ENCODE data around the gene AKIRIN2.

AKIRIN2 gene

GRCh38 chr6:87701676-87702588 lies at the start of gene AKIRIN2:
TSS of gene AKIRIN2 (minus strand) at chr6:87702233. CDS start at chr6:87701684, 549 bp downstream.
- peak; percentile 91 to 95 (median 93) for DNase-seq (ENCODE audit: low read depth in 3 of 3)

- DNase-seq (ENCODE audit: low read depth in 3 of 3): no peak
Measured at GRCh38 chr6:87747646-87748045, 45.6 kb upstream of the AKIRIN2 start.

- DNase-seq (ENCODE audit: low read depth in 3 of 3): no peak
Measured at GRCh38 chr6:87745966-87746721, 44.1 kb upstream of the AKIRIN2 start.

GRCh38 chr6:87743454-87743853 lies 41.4 kb upstream of the AKIRIN2 start:
- no peak for DNase-seq (ENCODE audit: low read depth in 3 of 3)

- DNase-seq (ENCODE audit: low read depth in 3 of 3): peak; percentile 28 to 58 (median 42)
Measured at GRCh38 chr6:87742106-87742505, 40.1 kb upstream of the AKIRIN2 start.

- no peak for DNase-seq (ENCODE audit: low read depth in 3 of 3)
Measured at GRCh38 chr6:87741001-87741650, 39.1 kb upstream of the AKIRIN2 start.

GRCh38 chr6:87738744-87739143 lies 36.7 kb upstream of the AKIRIN2 start:
- no peak for DNase-seq (ENCODE audit: low read depth in 3 of 3)

GRCh38 chr6:87738000-87738399 lies 36.0 kb upstream of the AKIRIN2 start:
- no peak for DNase-seq (ENCODE audit: low read depth in 3 of 3)

- DNase-seq (ENCODE audit: low read depth in 3 of 3): no peak
Measured at GRCh38 chr6:87736809-87737540, 34.9 kb upstream of the AKIRIN2 start.

- DNase-seq (ENCODE audit: low read depth in 3 of 3): no peak
Measured at GRCh38 chr6:87731818-87732661, 30.0 kb upstream of the AKIRIN2 start.

- no peak for DNase-seq (ENCODE audit: low read depth in 3 of 3)
Measured at GRCh38 chr6:87731080-87731479, 29.0 kb upstream of the AKIRIN2 start.

- DNase-seq (ENCODE audit: low read depth in 3 of 3): no peak
Measured at GRCh38 chr6:87729965-87730719, 28.1 kb upstream of the AKIRIN2 start.

GRCh38 chr6:87728706-87729105 lies 26.7 kb upstream of the AKIRIN2 start:
- DNase-seq (ENCODE audit: low read depth in 3 of 3): no peak

GRCh38 chr6:87724983-87725811 lies 23.2 kb upstream of the AKIRIN2 start:
- no peak for DNase-seq (ENCODE audit: low read depth in 3 of 3)

GRCh38 chr6:87723170-87724078 lies 21.4 kb upstream of the AKIRIN2 start:
- DNase-seq (ENCODE audit: low read depth in 3 of 3): no peak

- DNase-seq (ENCODE audit: low read depth in 3 of 3): no peak
Measured at GRCh38 chr6:87722540-87723169, 20.6 kb upstream of the AKIRIN2 start.

GRCh38 chr6:87721311-87721710 lies 19.3 kb upstream of the AKIRIN2 start:
- DNase-seq (ENCODE audit: low read depth in 3 of 3): no peak
